ENCODE data around the gene PIK3R5. TPM values are rescaled to one million over a fixed set of nuclear protein-coding genes. Genes with fewer than 3 reads are reported as not detected.

PIK3R5 gene
- total RNA-seq, 1 donor from 2014 or later, result 46.8 TPM

DNA sequence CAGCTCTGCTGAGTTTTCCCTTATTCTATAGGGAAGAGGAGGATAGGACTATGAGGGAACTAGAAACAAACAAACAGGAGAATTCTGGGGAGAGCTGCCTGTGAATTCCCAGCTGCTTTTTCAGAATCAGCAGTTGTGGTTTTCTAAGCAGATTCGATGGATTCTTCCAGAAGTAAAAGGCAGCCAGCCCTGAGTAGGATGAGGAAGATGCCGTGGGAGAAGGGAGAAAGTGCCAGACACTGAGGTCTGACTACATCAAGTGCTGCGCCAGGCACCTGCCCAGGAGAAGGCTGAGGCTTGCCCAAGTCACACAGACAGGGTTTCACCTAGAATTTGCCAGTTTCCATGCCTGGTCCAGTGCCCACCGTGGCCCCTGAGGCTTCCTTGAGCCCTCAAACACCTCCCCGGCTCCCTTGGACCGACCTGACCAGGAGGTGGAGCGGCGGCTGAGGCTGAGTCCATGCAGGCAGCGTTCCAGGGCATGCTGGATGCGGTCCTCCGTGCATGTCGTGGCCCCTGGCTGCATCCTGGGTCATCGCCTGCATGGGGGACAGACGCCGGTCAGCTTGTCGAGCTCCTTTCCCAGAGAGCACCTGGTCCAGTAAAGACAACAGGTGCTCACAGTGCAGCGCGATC, 54.4 kb downstream of the PIK3R5 start:
- peaks cover 3% of the 10 kb centered on the region for H3K4me1 Mint-ChIP-seq (ENCODE audit: low read depth)
- peaks cover 53% of the 10 kb centered on the region for H3K36me3 Mint-ChIP-seq (ENCODE audit: low read depth)
- H3K27ac Mint-ChIP-seq, result no peak overlapping the region
- H3K27me3 Mint-ChIP-seq (ENCODE audit: low read depth), result no peaks in the 10 kb centered on the region
- intact Hi-C loops (cut with micrococcal nuclease), result no loop called here
- DNase-seq (ENCODE audit: low spot score), result no peak
- H3K9me3 Mint-ChIP-seq, result no peaks in the 10 kb centered on the region
- no peak overlapping the region for H3K4me3 Mint-ChIP-seq (ENCODE audit: low read depth)

DNA sequence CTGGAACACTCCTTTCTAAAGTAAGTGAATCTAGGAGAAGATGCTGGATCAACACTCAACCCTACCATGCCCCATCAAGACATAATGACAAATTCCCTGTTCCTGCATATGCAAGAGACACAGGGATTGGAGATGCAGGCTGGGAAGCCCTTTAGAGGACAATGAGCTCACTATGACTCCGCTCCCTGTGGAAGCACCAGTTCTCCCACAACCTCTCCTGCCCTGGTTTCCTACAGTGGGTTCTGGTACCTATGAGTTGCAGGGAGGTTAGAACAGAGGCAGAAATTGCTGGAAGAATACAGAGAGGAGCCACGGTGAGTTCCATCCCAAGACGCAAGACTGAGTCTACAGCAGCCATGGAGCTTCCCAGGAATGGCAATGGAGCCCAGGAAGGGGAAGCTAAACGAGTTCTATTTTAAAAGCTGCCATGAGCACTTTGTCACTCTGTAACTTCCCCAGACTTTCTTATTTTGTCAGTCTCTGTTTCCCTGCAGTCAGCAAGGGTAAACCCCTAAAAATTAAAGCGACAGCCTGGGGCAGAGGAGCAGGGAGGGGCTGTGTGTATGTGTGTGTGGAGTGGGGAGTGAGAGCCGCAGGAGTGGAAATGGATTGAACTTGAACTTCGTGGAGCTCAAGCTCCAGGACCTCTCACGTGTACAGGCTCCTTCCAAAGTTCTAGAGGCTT, 55.8 kb downstream of the PIK3R5 start:
- Mint-ChIP-seq H3K27ac (no peak overlapping the region), H3K4me1 (ENCODE audit: low read depth) (peaks cover 3% of the 10 kb centered on the region), H3K9me3 (no peaks in the 10 kb centered on the region), H3K4me3 (ENCODE audit: low read depth) (no peak overlapping the region), H3K36me3 (ENCODE audit: low read depth) (peaks cover 57% of the 10 kb centered on the region), H3K27me3 (ENCODE audit: low read depth) (no peaks in the 10 kb centered on the region)
- no peak for DNase-seq (ENCODE audit: low spot score)
- intact Hi-C loops (cut with micrococcal nuclease), result no loop called here

DNA sequence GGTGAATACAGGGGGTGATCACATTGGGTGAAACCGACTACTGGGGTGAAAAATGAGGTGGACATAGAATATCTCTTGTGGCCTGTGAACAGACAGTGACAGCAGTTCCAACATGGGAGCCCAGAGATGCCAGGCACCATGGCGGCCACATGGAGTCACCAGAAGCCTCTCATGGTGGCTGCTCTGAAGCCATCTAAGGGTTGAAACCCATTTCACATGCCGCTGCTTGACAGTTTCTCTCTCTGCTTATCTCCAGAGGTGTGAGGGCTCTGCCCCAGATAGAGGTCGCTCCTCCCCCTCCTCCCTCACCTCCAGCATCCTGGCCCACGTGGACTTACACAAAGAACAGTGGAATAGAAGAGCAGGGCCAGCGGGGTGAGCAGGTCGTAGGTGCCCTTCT, 60.2 kb downstream of the PIK3R5 start:
- H3K36me3 Mint-ChIP-seq (ENCODE audit: low read depth), result peaks cover 76% of the 10 kb centered on the region
- no peaks in the 10 kb centered on the region for H3K9me3 Mint-ChIP-seq
- H3K4me3 Mint-ChIP-seq (ENCODE audit: low read depth), result no peak overlapping the region
- H3K4me1 Mint-ChIP-seq (ENCODE audit: low read depth), result peaks cover 23% of the 10 kb centered on the region
- DNase-seq (ENCODE audit: low spot score), result no peak
- no peaks in the 10 kb centered on the region for H3K27me3 Mint-ChIP-seq (ENCODE audit: low read depth)
- peak overlapping the region; percentile 44 for H3K27ac Mint-ChIP-seq
- intact Hi-C loops (cut with micrococcal nuclease), result no loop called here

DNA sequence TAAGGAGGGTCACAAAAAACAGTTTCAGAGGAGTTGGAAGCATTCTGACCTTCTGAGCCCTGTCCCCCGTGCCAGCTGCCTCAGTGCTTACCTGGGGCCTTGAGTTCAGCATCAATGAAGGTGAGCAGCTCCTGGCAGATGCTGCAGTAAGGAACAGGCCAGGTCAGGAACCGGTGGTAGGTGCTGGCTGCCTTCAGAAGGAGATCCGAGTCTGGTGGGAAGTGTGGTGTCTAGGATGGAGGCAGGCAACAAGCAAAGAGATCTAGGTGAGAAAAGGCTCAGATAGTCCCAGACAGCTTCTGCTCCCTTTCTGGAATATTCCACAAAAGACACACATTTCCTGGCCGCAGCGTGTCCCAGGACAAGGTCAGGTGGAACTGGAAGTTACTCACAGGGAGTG, 60.8 kb downstream of the PIK3R5 start:
- Mint-ChIP-seq H3K36me3 (ENCODE audit: low read depth) (peaks cover 76% of the 10 kb centered on the region), H3K27ac (peak overlapping the region; percentile 18), H3K4me1 (ENCODE audit: low read depth) (peaks cover 28% of the 10 kb centered on the region), H3K4me3 (ENCODE audit: low read depth) (no peak overlapping the region), H3K27me3 (ENCODE audit: low read depth) (no peaks in the 10 kb centered on the region), H3K9me3 (no peaks in the 10 kb centered on the region)
- intact Hi-C loops (cut with micrococcal nuclease), result no loop called here
- DNase-seq (ENCODE audit: low spot score), result no peak

- H3K9me3 Mint-ChIP-seq, result no peaks in the 10 kb centered on the region
- H3K4me1 Mint-ChIP-seq (ENCODE audit: low read depth), result peaks cover 31% of the 10 kb centered on the region
- intact Hi-C loops (cut with micrococcal nuclease), result no loop called here
- DNase-seq (ENCODE audit: low spot score), result no peak
- H3K27me3 Mint-ChIP-seq (ENCODE audit: low read depth), result no peaks in the 10 kb centered on the region
- no peak overlapping the region for H3K27ac Mint-ChIP-seq
- H3K4me3 Mint-ChIP-seq (ENCODE audit: low read depth), result no peak overlapping the region
- peaks cover 74% of the 10 kb centered on the region for H3K36me3 Mint-ChIP-seq (ENCODE audit: low read depth)
These were observed 61.3 kb downstream of the PIK3R5 start for GRCh38 chr17:8904201-8904600.

DNA sequence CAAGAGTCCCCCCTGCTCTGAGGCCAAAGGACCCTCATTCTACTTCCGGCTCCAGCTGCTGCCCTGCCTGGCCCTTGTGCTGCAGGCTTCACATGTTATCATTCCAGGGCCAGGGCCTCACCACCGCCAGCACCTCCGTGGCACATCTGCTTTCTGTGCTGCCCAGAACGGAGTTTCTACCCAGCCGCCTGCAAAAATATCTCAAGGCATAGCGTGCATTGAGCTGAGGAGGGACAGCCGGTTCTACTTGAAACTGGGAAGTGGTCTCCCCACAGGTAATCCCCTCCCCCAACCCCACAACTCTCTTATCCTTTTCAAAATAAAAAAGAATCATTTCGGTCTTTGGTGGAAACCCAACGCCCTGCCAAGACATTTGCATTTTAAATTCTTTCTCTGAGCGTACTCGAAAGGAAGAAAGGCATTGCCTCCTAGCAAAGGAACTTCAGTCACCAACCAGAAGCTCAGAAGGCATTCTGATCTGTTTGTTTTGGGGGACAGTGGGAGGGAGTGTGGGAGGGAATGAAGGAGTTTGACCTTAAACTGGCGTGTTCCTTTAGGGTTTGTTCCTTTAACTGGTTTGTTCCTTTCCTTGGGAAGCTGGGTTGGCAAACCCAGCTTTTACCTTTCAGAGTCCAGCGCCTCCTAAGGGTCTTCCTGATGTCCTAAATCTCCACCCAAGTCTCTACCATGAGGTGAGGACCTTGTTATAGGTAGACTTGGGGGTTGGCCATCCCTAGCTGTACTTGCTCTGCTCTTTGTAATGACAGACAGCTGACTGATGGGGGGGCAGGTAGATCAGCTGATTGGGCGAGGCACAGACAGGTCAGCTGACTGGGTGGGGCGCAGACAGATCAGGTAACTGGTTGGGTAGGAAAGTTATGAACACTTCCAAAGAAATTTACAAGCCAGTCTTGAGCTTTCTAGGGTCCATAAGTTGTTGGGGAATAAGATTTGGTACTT, 64.6 kb downstream of the PIK3R5 start:
- Mint-ChIP-seq H3K4me3 (ENCODE audit: low read depth) (peak overlapping the region; percentile 27), H3K27me3 (ENCODE audit: low read depth) (no peaks in the 10 kb centered on the region), H3K9me3 (no peaks in the 10 kb centered on the region), H3K36me3 (ENCODE audit: low read depth) (peaks cover 88% of the 10 kb centered on the region), H3K27ac (peak overlapping the region; percentile 91), H3K4me1 (ENCODE audit: low read depth) (peaks cover 64% of the 10 kb centered on the region)
- DNase-seq (ENCODE audit: low spot score), result no peak
- intact Hi-C loops (cut with micrococcal nuclease), result loop anchor here (2.0 kb wide), 1 partner anchor 20 kb away; no protein-coding TSS in a partner anchor

GRCh38 chr17:8900207-8900606, 65.3 kb downstream of the PIK3R5 start:
- H3K4me3 Mint-ChIP-seq (ENCODE audit: low read depth), result no peak overlapping the region
- H3K27me3 Mint-ChIP-seq (ENCODE audit: low read depth), result no peaks in the 10 kb centered on the region
- H3K9me3 Mint-ChIP-seq, result no peaks in the 10 kb centered on the region
- H3K4me1 Mint-ChIP-seq (ENCODE audit: low read depth), result peaks cover 67% of the 10 kb centered on the region
- H3K36me3 Mint-ChIP-seq (ENCODE audit: low read depth), result peaks cover 90% of the 10 kb centered on the region
- intact Hi-C loops (cut with micrococcal nuclease), result loop anchor here (2.0 kb wide), 1 partner anchor 21 kb away; no protein-coding TSS in a partner anchor
- no peak for DNase-seq (ENCODE audit: low spot score)
- H3K27ac Mint-ChIP-seq, result peak overlapping the region; percentile 91

DNA sequence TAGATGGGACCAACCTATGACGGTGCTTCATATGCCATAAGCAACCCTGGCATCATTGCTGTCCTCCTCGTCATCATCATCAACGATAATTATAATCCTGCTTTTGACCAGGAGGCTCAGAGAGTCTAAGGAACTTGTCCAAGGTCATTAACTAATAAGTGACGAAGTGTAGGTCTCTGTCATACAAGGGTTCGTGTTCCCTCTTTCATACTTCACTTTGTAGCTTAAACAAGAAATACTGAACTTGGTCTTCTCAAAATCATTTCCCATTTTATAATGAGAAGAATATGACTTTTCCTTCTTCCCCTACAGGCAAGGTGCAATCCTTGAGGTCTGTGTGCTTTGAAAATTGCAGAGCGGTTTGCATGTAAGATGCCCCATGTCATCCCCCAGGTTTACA, 66.9 kb downstream of the PIK3R5 start:
- no peak for DNase-seq (ENCODE audit: low spot score)
- Mint-ChIP-seq H3K27ac (peak overlapping the region; percentile 91), H3K27me3 (ENCODE audit: low read depth) (no peaks in the 10 kb centered on the region), H3K4me1 (ENCODE audit: low read depth) (peaks cover 71% of the 10 kb centered on the region), H3K4me3 (ENCODE audit: low read depth) (peak overlapping the region; percentile 26), H3K36me3 (ENCODE audit: low read depth) (peaks cover 79% of the 10 kb centered on the region), H3K9me3 (no peaks in the 10 kb centered on the region)
- intact Hi-C loops (cut with micrococcal nuclease), result loop anchor here (1.0 to 10.0 kb wide), 5 partner anchors 40 to 154 kb away; partner anchors contain the start of gene CCDC42

DNA sequence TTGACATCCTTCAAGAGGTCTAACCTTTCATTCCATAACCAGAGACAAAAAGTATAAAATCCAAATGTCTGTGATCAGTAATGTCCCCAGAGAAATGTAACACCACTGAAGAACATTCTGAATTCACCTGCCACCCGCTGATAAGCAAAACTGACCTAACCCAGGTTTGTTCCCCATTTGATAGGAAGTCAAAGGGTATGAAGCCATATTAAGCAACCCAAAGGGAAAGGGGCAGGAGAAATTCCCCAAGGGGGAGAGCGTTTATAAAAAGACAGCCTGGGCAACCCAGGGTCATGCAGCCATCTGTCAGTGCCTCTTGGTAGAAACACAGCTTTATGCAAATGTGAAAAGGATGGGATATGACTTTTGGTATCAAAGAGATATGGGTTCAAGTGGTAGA, 67.4 kb downstream of the PIK3R5 start:
- no peaks in the 10 kb centered on the region for H3K9me3 Mint-ChIP-seq
- DNase-seq (ENCODE audit: low spot score), result no peak
- H3K36me3 Mint-ChIP-seq (ENCODE audit: low read depth), result peaks cover 76% of the 10 kb centered on the region
- no peaks in the 10 kb centered on the region for H3K27me3 Mint-ChIP-seq (ENCODE audit: low read depth)
- intact Hi-C loops (cut with micrococcal nuclease), result loop anchor here (2.0 to 10.0 kb wide), 4 partner anchors 39 to 153 kb away; partner anchors contain the start of gene CCDC42
- H3K4me1 Mint-ChIP-seq (ENCODE audit: low read depth), result peaks cover 71% of the 10 kb centered on the region
- H3K4me3 Mint-ChIP-seq (ENCODE audit: low read depth), result no peak overlapping the region
- H3K27ac Mint-ChIP-seq, result peak overlapping the region; percentile 18

GRCh38 chr17:8896641-8897635, 68.6 kb downstream of the PIK3R5 start:
- Mint-ChIP-seq H3K36me3 (ENCODE audit: low read depth) (peaks cover 79% of the 10 kb centered on the region), H3K4me1 (ENCODE audit: low read depth) (peaks cover 81% of the 10 kb centered on the region), H3K27me3 (ENCODE audit: low read depth) (no peaks in the 10 kb centered on the region), H3K9me3 (no peaks in the 10 kb centered on the region), H3K4me3 (ENCODE audit: low read depth) (no peak overlapping the region), H3K27ac (no peak overlapping the region)
- intact Hi-C loops (cut with micrococcal nuclease), result loop anchor here (10.0 kb wide), 1 partner anchor 152 kb away; the partner anchor contains the start of gene CCDC42
- DNase-seq (ENCODE audit: low spot score), result no peak

GRCh38 chr17:8896087-8896486, 69.4 kb downstream of the PIK3R5 start:
- Mint-ChIP-seq H3K27ac (no peak overlapping the region), H3K4me3 (ENCODE audit: low read depth) (no peak overlapping the region), H3K27me3 (ENCODE audit: low read depth) (no peaks in the 10 kb centered on the region), H3K9me3 (no peaks in the 10 kb centered on the region), H3K36me3 (ENCODE audit: low read depth) (peaks cover 73% of the 10 kb centered on the region), H3K4me1 (ENCODE audit: low read depth) (peaks cover 74% of the 10 kb centered on the region)
- intact Hi-C loops (cut with micrococcal nuclease), result loop anchor here (10.0 kb wide), 1 partner anchor 151 kb away; the partner anchor contains the start of gene CCDC42
- no peak for DNase-seq (ENCODE audit: low spot score)
